Subcutaneous adipose tissue (tissue), 4 donors: ENCODE measurements around the gene RPL31. TPM values are rescaled to one million over a fixed set of nuclear protein-coding genes. Genes with fewer than 3 reads are reported as not detected.

ENCODE experiments used
- CTCF ChIP-seq: fragments of 450-650 bp; IDR thresholded peaks from one replicate; pipeline ENCODE4 v1.5.1; 2016; ENCODE audit warnings: low read depth, mild to moderate bottlenecking, control low read depth, antibody characterized with exemption, moderate library complexity
- total RNA-seq, 4 donors: library from RNA; depleted of rRNA; stranded (reverse); fragments of >200 nt; gene quantifications; one replicate each; pipeline ENCODE4 v1.1.0, GENCODE V29; 2016

The RPL31 gene
- total RNA-seq, 4 donors from 2014 or later: 1,572 to 2,109 (median 1,828) TPM

GRCh38 chr2:101006065-101006715, 4.1 kb downstream of the RPL31 start:
- no peak for TF ChIP-seq CTCF

- TF ChIP-seq CTCF: no peak
Observed at GRCh38 chr2:101007415-101008345, 5.6 kb downstream of the RPL31 start.

- TF ChIP-seq CTCF: no peak
Observed at GRCh38 chr2:101011152-101011551, 9.1 kb downstream of the RPL31 start.

- TF ChIP-seq CTCF: no peak
Observed at GRCh38 chr2:101012054-101012705, 10.1 kb downstream of the RPL31 start.

GRCh38 chr2:101012706-101013181, 10.7 kb downstream of the RPL31 start:
- no peak for TF ChIP-seq CTCF

GRCh38 chr2:101014264-101014857, 12.3 kb downstream of the RPL31 start:
- TF ChIP-seq CTCF: no peak
